GM19351 (cell line): ENCODE measurements around the gene MFSD2A.
"Not testable (repeated sequence)": the region's sequence is repeated elsewhere in the genome, so short reads cannot be mapped to it uniquely, and the experiment has no call there.

Experiments used
- ATAC-seq: cut with Tn5 transposase; IDR thresholded peaks from one replicate; pipeline ENCODE4 v1.9.1; 2021; ENCODE audit warnings: mild to moderate bottlenecking, moderate library complexity; ENCODE audit not compliant: unreplicated experiment

Gene MFSD2A

DNA sequence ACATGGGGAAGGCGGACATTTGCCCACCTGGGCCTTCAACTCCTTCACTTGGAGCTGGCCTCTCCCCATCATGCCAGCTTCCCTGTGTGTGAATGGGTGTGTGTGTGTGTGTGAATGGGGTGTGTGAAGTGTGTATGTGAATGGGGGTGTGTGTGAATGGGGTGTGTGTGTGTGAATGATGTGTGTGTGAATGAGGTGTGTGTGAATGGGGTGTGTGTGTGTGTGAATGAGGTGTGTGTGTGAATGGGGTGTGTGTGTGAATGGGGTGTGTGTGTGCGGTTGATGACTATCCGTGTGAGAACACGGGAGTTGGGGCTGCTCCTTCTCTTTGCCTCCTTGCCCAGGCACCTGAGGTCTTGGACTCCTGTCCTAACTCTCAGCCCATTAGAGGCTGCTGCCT, 9.6 kb downstream of the MFSD2A start:
- no peak for ATAC-seq

DNA sequence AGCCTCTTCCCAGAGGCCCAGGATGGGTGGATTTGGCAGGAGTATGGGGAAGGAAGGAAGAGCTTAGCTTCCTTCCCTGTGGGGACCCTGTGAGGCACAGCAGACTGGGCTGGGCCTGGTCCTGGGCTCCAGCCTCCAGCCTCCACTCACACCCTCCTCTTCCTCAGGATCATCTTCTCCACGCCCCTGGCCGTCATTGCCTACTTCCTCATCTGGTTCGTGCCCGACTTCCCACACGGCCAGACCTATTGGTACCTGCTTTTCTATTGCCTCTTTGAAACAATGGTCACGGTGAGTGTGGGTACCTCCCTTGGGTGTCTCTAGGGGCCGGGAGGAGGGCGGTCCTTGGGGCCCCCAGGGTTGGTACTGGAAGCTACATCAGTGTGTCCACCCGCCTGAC, 10.1 kb downstream of the MFSD2A start:
- ATAC-seq: no peak

DNA sequence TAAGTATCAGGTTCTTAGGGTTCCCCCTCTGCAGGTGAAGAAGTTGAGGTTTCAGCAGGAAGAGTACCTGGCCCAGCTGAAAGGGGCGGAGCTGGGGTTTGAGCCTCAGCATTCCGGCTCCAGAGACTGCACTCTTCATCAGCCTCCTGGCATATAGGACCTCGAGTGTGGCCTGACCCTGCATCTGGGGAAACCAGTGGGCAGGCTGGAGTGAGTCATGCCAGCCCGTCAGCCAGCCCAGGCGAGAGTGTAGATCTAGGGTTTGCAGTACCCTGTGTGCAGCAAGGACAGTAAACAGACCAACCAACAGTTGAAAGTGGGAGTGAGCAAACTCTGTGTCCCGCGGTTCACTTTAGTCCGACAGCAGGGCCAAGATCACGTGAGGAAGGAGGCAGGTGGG, 14.1 kb downstream of the MFSD2A start:
- ATAC-seq: no peak

DNA sequence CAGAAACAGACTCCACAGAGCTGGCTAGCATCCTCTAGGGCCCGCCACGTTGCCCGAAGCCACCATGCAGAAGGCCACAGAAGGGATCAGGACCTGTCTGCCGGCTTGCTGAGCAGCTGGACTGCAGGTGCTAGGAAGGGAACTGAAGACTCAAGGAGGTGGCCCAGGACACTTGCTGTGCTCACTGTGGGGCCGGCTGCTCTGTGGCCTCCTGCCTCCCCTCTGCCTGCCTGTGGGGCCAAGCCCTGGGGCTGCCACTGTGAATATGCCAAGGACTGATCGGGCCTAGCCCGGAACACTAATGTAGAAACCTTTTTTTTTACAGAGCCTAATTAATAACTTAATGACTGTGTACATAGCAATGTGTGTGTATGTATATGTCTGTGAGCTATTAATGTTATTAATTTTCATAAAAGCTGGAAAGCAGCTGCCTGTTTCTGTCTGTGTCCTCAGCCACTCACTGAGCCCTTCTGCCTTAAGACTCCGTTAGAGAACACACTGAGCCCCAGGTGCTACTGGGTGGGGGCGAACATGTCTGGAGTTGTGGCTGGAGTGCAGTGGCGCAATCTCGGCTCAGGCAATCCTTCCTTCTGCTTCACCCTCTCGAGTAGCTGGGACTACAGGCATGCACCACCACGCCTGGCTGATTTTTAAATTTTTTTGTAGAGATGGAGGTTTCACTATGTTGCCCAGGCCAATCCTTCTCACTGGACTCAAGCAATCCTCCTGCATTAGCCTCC, 14.8 kb downstream of the MFSD2A start:
- no peak for ATAC-seq

DNA sequence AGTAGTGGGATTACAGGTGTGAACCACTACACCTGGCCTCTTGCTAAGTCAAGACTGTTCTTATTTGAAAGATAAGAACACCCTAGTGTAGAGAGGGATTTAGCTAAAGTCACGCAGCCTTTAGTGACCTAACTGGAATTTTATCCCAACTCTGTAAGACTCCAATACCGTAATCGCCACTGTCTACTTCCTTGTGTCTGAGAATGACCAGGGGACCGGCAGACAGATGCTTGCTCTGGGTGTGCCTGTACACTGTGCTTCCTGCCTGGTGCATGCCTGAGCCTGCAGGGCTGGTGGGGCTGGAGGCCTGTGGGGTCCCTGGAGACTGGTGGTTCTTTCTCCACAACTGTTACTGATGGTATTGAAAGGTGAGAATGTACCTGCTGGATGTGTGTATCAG, 15.3 kb downstream of the MFSD2A start:
- ATAC-seq: no peak

DNA sequence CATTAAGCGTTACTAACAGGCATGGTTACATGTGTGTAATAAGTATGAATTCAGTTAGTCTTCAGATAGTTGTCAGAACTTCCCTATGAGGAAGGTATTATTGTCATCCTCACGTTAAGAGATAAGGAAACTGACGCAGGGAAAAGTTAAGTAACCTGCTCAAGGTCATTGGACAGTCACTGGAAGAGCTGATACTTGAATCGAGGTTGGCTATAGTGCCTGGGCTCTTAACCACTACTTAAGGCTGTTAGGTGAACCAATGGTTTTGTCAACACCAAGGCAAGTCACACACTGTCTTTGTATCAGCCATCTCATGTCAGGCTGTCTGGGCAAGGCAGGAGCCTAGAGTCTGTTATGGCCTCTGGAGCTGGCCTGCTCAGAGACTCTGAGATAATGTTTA, 16.2 kb downstream of the MFSD2A start:
- ATAC-seq: no peak

DNA sequence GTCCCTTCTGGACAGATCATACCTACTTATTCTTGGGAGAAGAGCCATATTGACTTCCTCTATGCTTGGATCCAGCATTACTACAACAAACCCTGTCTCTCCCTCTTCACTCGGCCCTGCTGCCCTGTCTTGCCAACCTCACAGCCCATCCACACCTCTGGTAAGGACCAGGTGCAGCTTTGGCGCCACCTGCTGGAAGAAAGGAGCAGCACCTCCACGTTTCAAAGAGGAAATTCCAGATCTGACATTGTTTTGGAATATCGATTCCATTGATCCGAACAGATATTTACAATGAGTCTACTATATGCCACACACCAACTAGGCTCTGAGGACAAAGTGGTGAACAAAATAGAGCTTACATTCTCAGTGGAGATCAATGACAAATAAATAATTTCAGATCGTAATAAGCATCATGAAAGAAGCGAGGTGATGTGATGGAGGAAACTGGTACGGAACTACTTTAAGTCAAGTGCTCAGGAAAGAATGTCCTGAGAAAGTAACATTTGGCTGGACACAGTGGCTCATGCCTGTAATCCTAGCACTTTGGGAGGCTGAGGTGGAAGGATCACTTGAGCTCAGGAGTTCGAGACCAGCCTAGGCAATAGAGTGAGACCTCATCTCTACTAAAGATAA, 18.7 kb downstream of the MFSD2A start:
- no peak for ATAC-seq

DNA sequence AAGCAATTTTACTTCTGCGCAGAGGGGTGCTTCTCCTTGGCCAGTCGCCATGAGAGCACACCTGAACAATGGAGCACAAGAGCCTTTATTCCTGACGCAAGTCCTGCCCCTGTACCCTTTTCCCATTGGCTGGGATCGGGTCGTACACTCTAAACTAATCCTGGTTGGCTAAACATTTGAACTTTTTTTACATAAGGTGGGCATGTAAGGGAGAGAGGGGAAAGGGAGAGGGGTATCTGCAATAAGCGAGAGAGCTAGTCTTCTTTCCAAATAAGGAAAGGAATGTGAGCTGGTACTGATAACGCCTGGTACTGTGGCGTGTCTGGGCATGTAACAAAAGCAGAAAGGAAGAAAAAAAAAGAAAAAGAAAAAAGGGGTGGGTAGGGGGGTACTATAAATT, 21.8 kb downstream of the MFSD2A start:
- no peak for ATAC-seq

DNA sequence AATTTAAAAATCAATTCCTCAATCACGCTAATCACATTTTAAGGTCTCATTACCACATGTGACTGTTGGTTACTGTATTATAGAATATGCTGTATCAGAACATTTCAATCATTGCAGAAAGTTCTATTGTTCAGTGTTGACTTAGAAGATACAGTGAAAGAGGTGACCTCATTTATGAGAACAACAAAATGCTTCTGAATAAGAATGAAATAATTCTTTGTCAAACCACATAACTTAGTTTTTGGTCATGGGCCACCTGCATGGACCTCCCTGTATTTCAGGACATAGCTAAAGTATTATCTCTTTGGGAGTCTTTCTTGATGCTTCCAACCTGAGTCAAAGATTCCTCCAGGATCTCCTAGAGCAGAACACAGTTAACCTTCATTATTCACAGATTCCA, 22.3 kb downstream of the MFSD2A start:
- ATAC-seq: no peak

- no peak for ATAC-seq
These were observed 24.7 kb downstream of the MFSD2A start for GRCh38 chr1:39979654-39980053.

GRCh38 chr1:39980555-39981313, 25.8 kb downstream of the MFSD2A start:
- no peak for ATAC-seq

- no peak for ATAC-seq
These were observed 26.4 kb downstream of the MFSD2A start for GRCh38 chr1:39981385-39981784.

DNA sequence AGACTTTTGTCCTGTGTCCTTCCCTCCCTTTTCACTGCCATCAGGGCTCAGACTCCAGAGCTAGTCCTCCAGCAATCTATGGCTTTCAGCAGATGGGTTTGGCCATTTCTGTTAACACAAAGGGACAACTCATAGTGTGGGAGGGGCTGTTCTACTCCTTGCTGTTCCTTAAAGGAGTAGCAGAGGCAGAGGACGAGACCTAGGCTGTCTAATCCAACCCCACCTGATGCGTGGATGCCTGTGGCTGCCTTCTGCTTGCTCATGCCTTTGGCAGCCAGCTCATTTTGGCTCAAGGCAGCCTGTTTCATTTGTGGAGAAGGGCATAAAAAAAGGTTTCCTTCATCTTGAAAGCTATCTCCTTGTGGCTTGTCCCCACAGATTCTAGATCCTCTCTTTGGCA, 27.0 kb downstream of the MFSD2A start:
- ATAC-seq: no peak

DNA sequence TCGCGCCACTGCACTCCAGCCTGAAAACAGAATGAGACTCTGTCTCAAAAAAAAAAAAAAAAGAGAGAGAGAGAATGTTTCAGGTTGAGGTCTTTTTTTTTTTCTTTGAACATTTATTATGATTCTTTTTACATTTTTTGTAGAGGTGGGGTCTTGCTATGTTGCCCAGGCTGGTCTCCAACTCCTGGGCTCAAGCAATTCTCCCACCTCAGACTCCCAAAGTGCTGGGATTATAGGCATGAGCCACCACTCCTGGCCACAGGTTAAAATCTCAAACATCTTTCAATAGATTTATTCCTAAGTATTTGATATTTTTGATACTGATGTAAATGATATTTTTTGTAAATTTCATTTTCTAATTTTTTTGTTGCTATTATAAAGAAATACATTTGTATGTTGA, 29.5 kb downstream of the MFSD2A start:
- not testable (repeated sequence) for ATAC-seq

- no peak for ATAC-seq
These were observed 30.0 kb downstream of the MFSD2A start for GRCh38 chr1:39984951-39985350.

GRCh38 chr1:39987869-39988268, 32.9 kb downstream of the MFSD2A start:
- no peak for ATAC-seq

GRCh38 chr1:39988618-39989343, 33.8 kb downstream of the MFSD2A start:
- no peak for ATAC-seq

- ATAC-seq: no peak
These were observed 35.5 kb downstream of the MFSD2A start for GRCh38 chr1:39990428-39990827.

DNA sequence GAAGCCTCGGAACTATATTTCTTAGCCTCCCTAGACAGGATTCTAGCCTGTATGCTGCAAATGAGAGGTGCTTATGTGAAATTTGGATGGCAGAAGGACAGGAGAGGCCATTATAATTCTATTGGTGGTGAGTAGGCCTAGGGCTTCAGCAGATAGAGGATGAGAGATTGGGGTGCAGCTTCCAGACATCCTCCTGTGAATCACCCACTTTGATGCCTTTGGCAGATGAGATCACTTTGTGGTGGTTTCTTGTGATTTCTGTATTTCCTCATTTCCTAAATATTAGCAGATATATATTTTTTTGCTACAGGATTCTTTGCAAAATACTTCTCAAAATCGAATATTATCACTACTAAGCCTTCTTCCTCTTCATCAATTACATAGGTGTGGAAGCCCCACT, 37.3 kb downstream of the MFSD2A start:
- ATAC-seq: no peak

GRCh38 chr1:39992888-39993287, 37.9 kb downstream of the MFSD2A start:
- no peak for ATAC-seq

DNA sequence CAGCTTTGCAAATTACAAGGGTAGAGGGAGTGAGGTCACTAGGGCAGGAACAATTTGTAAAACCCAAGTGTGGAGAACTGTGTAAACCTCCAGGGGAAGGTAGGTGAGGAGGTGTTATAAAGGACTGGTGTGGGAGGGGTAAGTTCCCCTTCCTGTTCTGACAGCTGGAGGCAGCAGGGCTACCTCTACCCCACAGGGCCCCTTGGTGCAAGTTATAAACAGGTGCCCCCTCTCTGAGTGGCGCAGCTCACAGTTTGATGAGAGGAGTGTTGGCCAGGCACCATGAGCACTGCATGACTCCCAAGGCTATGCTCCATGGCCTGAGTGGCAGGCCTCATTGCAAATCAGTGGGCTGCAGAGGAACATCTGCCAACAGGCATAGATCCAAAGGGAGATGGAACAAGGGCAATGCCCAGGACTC, 41.0 kb downstream of the MFSD2A start:
- ATAC-seq: peak; percentile 74
